NT2/D1 (cell line): ENCODE results near the gene KLF13.

Experiments used
- DNase-seq: peaks from one replicate; pipeline ENCODE4 v3.0.0-alpha.2; 2011; ENCODE audit warnings: low read depth, low spot score
- H3K27me3 ChIP-seq: 2 replicates; pipeline ENCODE4 v1.6.0; 2011; ENCODE audit warnings: mild to moderate bottlenecking; ENCODE audit not compliant: insufficient read length, insufficient read depth
- H3K36me3 ChIP-seq: 2 replicates; pipeline ENCODE4 v1.6.1; 2011; ENCODE audit warnings: mild to moderate bottlenecking, low read length, mixed read lengths; ENCODE audit not compliant: insufficient read depth, insufficient read length
- H3K4me1 ChIP-seq: 2 replicates; pipeline ENCODE4 v1.5.1; 2011; ENCODE audit not compliant: insufficient read depth, insufficient read length
- H3K4me3 ChIP-seq: 2 replicates; pipeline ENCODE4 v1.5.1; 2011; ENCODE audit warnings: low read depth; ENCODE audit not compliant: insufficient read length
- H3K9ac ChIP-seq: 2 replicates; pipeline ENCODE4 v1.6.0; 2011; ENCODE audit warnings: low read depth; ENCODE audit not compliant: insufficient read length
- H3K9me3 ChIP-seq: 2 replicates; pipeline ENCODE4 v1.5.1; 2011; ENCODE audit warnings: mild to moderate bottlenecking, low read length; ENCODE audit not compliant: insufficient read depth
- SUZ12 ChIP-seq: IDR thresholded peaks from 2 replicates; pipeline ENCODE4 v1.6.1; 2011; ENCODE audit not compliant: insufficient read length, insufficient read depth; ENCODE audit errors: extremely low read depth
- YY1 ChIP-seq: IDR thresholded peaks from 2 replicates; pipeline ENCODE4 v1.6.1; 2011; ENCODE audit not compliant: insufficient read length, insufficient read depth
- ZNF274 ChIP-seq: IDR thresholded peaks from 2 replicates; pipeline ENCODE4 v1.6.1; 2011; ENCODE audit warnings: mild to moderate bottlenecking, low read depth, low read length

Gene KLF13

GRCh38 chr15:31379042-31379441 lies 52.4 kb downstream of the KLF13 start:
- peaks cover 5% of the 10 kb centered on the region; the same call in 1 of the 2 replicates for H3K9me3 ChIP-seq
- DNase-seq, result no peak
- no peak for TF ChIP-seq ZNF274
- no peak for TF ChIP-seq YY1
- no peak for TF ChIP-seq SUZ12
- no peaks in the 10 kb centered on the region for H3K36me3 ChIP-seq
- H3K4me1 ChIP-seq, result peaks cover 9% of the 10 kb centered on the region
- no peak overlapping the region for H3K9ac ChIP-seq
- H3K4me3 ChIP-seq, result no peak overlapping the region
- no peaks in the 10 kb centered on the region for H3K27me3 ChIP-seq

GRCh38 chr15:31379577-31379976 lies 52.9 kb downstream of the KLF13 start:
- Histone ChIP-seq H3K4me1 (peaks cover 8% of the 10 kb centered on the region), H3K9ac (no peak overlapping the region), H3K4me3 (no peak overlapping the region), H3K36me3 (no peaks in the 10 kb centered on the region), H3K9me3 (peaks cover 5% of the 10 kb centered on the region; the same call in 1 of the 2 replicates), H3K27me3 (no peaks in the 10 kb centered on the region)
- TF ChIP-seq ZNF274 (no peak), YY1 (no peak), SUZ12 (no peak)
- DNase-seq, result no peak

- no peak for DNase-seq
- no peaks in the 10 kb centered on the region for H3K27me3 ChIP-seq
- H3K36me3 ChIP-seq, result no peaks in the 10 kb centered on the region
- no peak overlapping the region for H3K4me3 ChIP-seq
- H3K4me1 ChIP-seq, result peaks cover 6% of the 10 kb centered on the region
- TF ChIP-seq ZNF274, result no peak
- TF ChIP-seq SUZ12, result no peak
- TF ChIP-seq YY1, result no peak
- H3K9me3 ChIP-seq, result peaks cover 5% of the 10 kb centered on the region; the same call in 1 of the 2 replicates
- H3K9ac ChIP-seq, result no peak overlapping the region
Observed at GRCh38 chr15:31381801-31382712, 55.4 kb downstream of the KLF13 start.

- Histone ChIP-seq H3K4me3 (no peak overlapping the region), H3K36me3 (no peaks in the 10 kb centered on the region), H3K27me3 (no peaks in the 10 kb centered on the region), H3K9me3 (peaks cover 5% of the 10 kb centered on the region; the same call in 1 of the 2 replicates), H3K4me1 (peaks cover 6% of the 10 kb centered on the region), H3K9ac (no peak overlapping the region)
- DNase-seq, result no peak
- no peak for TF ChIP-seq YY1
- TF ChIP-seq SUZ12, result no peak
- TF ChIP-seq ZNF274, result no peak
Observed at GRCh38 chr15:31382713-31383045, 56.0 kb downstream of the KLF13 start.

- H3K9me3 ChIP-seq, result peaks cover 5% of the 10 kb centered on the region; the same call in 1 of the 2 replicates
- no peaks in the 10 kb centered on the region for H3K36me3 ChIP-seq
- TF ChIP-seq ZNF274 (no peak), YY1 (no peak), SUZ12 (no peak)
- H3K9ac ChIP-seq, result no peak overlapping the region
- DNase-seq, result no peak
- no peak overlapping the region for H3K4me3 ChIP-seq
- peaks cover 6% of the 10 kb centered on the region for H3K4me1 ChIP-seq
- no peaks in the 10 kb centered on the region for H3K27me3 ChIP-seq
Observed at GRCh38 chr15:31383139-31383538, 56.5 kb downstream of the KLF13 start.

GRCh38 chr15:31384568-31384967 lies 57.9 kb downstream of the KLF13 start:
- DNase-seq, result no peak
- H3K9ac ChIP-seq, result no peak overlapping the region

GRCh38 chr15:31385736-31386135 lies 59.1 kb downstream of the KLF13 start:
- H3K27me3 ChIP-seq, result no peaks in the 10 kb centered on the region
- DNase-seq, result no peak
- peaks cover 6% of the 10 kb centered on the region for H3K4me1 ChIP-seq
- H3K9me3 ChIP-seq, result peaks cover 5% of the 10 kb centered on the region; the same call in 1 of the 2 replicates
- H3K36me3 ChIP-seq, result no peaks in the 10 kb centered on the region
- TF ChIP-seq ZNF274, result no peak
- H3K9ac ChIP-seq, result no peak overlapping the region
- no peak overlapping the region for H3K4me3 ChIP-seq

More at GRCh38 chr15:31384568-31384967, 57.9 kb downstream of the KLF13 start:
- Histone ChIP-seq H3K36me3 (no peaks in the 10 kb centered on the region), H3K27me3 (no peaks in the 10 kb centered on the region), H3K4me3 (no peak overlapping the region), H3K9me3 (peaks cover 5% of the 10 kb centered on the region; the same call in 1 of the 2 replicates), H3K4me1 (peaks cover 6% of the 10 kb centered on the region)
- TF ChIP-seq SUZ12, result no peak
- TF ChIP-seq ZNF274, result no peak
- TF ChIP-seq YY1, result no peak
